Colonic mucosa (tissue), 4 donors: ENCODE measurements around the gene SPPL2C. TPM values are rescaled to one million over a fixed set of nuclear protein-coding genes. Genes with fewer than 3 reads are reported as not detected.

Experiments used
- DNase-seq: peaks from one replicate; pipeline ENCODE4 v3.0.0-alpha.2; 2020
- H3K27ac ChIP-seq: fragments of 200-600 bp; one replicate; pipeline ENCODE4 v1.8.0; 2021
- H3K27me3 ChIP-seq: fragments of 200-600 bp; one replicate; pipeline ENCODE4 v1.8.0; 2021
- H3K36me3 ChIP-seq: fragments of 200-600 bp; one replicate; pipeline ENCODE4 v1.8.0; 2021
- H3K4me1 ChIP-seq: fragments of 200-600 bp; one replicate; pipeline ENCODE4 v1.8.0; 2021; ENCODE audit warnings: mild to moderate bottlenecking
- H3K4me3 ChIP-seq: fragments of 200-600 bp; one replicate; pipeline ENCODE4 v1.8.0; 2021
- H3K9ac ChIP-seq, 2 donors: one replicate each; pipeline ENCODE4 v1.7.0; 2013; ENCODE audit warnings: control low read depth in 2 of 2, low read depth in 2 of 2, low read length in 2 of 2
- H3K9me3 ChIP-seq: fragments of 200-600 bp; one replicate; pipeline ENCODE4 v1.8.0; 2021
- CTCF ChIP-seq: fragments of 200-600 bp; IDR thresholded peaks from one replicate; pipeline ENCODE4 v1.8.0; 2022; ENCODE audit warnings: antibody characterized with exemption, mild to moderate bottlenecking
- intact Hi-C: fragments of 100-400 bp; cut with DNase I; formaldehyde crosslinking; loops from one replicate; pipeline ENCODE4 v1.14.1; 2022
- total RNA-seq, 2 donors: library from RNA; stranded (reverse); fragmentation: NEBNext Ultra II Directional in 1 of 2; extraction: Animal tissue kit (Norgen Biotek cat#: 25700) in 1 of 2; gene quantifications; one replicate each; pipeline ENCODE4 v1.2.1, GENCODE V29; 2021
- donor health status: healthy.
- donor health status: DM: no; HTN: no; CAD: no.
- donor health status: DM: no; HTN: no; CAD: no.

Gene SPPL2C
- total RNA-seq, 2 donors from 2014 or later: not detected

GRCh38 chr17:45824475-45824874, 20.2 kb upstream of the SPPL2C start:
- H3K27ac ChIP-seq: no peak overlapping the region
- H3K4me3 ChIP-seq: no peak overlapping the region
- H3K9ac ChIP-seq: no peak overlapping the region
- intact Hi-C loops: no loop called here
- H3K36me3 ChIP-seq: no peaks in the 10 kb centered on the region
- TF ChIP-seq CTCF: no peak
- no peaks in the 10 kb centered on the region for H3K4me1 ChIP-seq
- no peaks in the 10 kb centered on the region for H3K27me3 ChIP-seq
- H3K9me3 ChIP-seq: no peaks in the 10 kb centered on the region
- DNase-seq: no peak

- Histone ChIP-seq H3K9ac (no peak overlapping the region), H3K9me3 (no peaks in the 10 kb centered on the region), H3K4me3 (no peak overlapping the region), H3K27me3 (no peaks in the 10 kb centered on the region), H3K36me3 (no peaks in the 10 kb centered on the region), H3K27ac (no peak overlapping the region), H3K4me1 (no peaks in the 10 kb centered on the region)
- DNase-seq: no peak
- intact Hi-C loops: no loop called here
- TF ChIP-seq CTCF: no peak
Measured at GRCh38 chr17:45824901-45825492, 19.7 kb upstream of the SPPL2C start.

GRCh38 chr17:45825792-45826191, 18.9 kb upstream of the SPPL2C start:
- H3K9ac ChIP-seq: no peak overlapping the region
- H3K27me3 ChIP-seq: no peaks in the 10 kb centered on the region
- no peaks in the 10 kb centered on the region for H3K4me1 ChIP-seq
- no peak overlapping the region for H3K4me3 ChIP-seq
- no peak overlapping the region for H3K27ac ChIP-seq
- DNase-seq: no peak
- intact Hi-C loops: no loop called here
- no peaks in the 10 kb centered on the region for H3K9me3 ChIP-seq
- TF ChIP-seq CTCF: no peak
- H3K36me3 ChIP-seq: no peaks in the 10 kb centered on the region

GRCh38 chr17:45826919-45827588, 17.6 kb upstream of the SPPL2C start:
- Histone ChIP-seq H3K4me3 (no peak overlapping the region), H3K27me3 (no peaks in the 10 kb centered on the region), H3K36me3 (no peaks in the 10 kb centered on the region), H3K9ac (no peak overlapping the region), H3K9me3 (no peaks in the 10 kb centered on the region), H3K27ac (no peak overlapping the region), H3K4me1 (no peaks in the 10 kb centered on the region)
- TF ChIP-seq CTCF: no peak
- intact Hi-C loops: no loop called here
- DNase-seq: no peak

- H3K4me1 ChIP-seq: no peaks in the 10 kb centered on the region
- intact Hi-C loops: no loop called here
- no peaks in the 10 kb centered on the region for H3K9me3 ChIP-seq
- no peaks in the 10 kb centered on the region for H3K27me3 ChIP-seq
- no peaks in the 10 kb centered on the region for H3K36me3 ChIP-seq
- TF ChIP-seq CTCF: no peak
- H3K4me3 ChIP-seq: no peak overlapping the region
- no peak for DNase-seq
- H3K9ac ChIP-seq: no peak overlapping the region
- no peak overlapping the region for H3K27ac ChIP-seq
Measured at GRCh38 chr17:45828171-45828570, 16.5 kb upstream of the SPPL2C start.
